ENCODE results near the gene CA10.

CA10 gene

DNA sequence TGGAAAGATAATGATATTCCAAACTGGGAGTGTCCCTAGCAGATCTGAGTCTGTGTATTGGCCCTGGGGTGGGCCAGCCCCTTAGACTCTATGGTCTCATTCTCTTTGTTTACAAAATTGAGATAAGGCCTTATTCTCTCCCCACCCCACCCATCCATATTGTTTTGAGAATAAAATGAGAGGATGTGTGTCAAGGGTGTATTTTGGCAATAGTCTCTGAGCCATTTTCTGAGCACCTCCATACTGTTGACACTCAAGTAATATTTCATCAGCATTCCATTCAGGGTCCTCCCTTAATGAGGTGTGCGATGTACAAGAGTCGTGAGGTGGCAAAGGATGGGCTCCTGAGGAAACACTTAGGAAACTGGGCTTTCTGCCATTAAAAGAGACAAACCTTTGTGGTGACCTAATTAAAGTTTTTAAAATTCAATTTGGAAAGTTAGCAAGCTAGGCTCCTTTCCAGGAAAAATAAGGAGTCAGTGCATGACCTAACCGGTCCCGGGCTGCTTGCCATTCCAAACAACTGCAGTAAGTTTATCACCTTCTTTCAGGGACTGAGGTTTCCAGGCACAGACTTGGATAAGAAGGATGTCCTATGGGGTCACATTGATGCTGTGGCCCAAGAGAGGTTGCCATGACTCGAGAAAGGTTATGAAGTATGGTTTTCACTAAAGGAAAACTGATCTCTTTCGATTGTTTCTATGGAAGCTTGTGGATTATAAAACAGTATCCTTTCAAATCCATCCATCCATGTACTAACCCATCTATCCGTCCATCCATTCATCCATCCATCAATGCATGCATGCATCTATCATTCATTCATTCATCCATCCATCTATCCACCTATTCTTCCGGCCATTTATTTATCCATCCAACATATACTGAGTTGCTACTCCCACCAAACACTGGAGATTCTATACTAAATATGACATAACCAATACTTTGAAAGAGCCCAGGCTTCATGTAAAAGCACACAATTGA is 454.9 kb downstream of the CA10 start (continued):
- TF ChIP-seq, protein P1, sequence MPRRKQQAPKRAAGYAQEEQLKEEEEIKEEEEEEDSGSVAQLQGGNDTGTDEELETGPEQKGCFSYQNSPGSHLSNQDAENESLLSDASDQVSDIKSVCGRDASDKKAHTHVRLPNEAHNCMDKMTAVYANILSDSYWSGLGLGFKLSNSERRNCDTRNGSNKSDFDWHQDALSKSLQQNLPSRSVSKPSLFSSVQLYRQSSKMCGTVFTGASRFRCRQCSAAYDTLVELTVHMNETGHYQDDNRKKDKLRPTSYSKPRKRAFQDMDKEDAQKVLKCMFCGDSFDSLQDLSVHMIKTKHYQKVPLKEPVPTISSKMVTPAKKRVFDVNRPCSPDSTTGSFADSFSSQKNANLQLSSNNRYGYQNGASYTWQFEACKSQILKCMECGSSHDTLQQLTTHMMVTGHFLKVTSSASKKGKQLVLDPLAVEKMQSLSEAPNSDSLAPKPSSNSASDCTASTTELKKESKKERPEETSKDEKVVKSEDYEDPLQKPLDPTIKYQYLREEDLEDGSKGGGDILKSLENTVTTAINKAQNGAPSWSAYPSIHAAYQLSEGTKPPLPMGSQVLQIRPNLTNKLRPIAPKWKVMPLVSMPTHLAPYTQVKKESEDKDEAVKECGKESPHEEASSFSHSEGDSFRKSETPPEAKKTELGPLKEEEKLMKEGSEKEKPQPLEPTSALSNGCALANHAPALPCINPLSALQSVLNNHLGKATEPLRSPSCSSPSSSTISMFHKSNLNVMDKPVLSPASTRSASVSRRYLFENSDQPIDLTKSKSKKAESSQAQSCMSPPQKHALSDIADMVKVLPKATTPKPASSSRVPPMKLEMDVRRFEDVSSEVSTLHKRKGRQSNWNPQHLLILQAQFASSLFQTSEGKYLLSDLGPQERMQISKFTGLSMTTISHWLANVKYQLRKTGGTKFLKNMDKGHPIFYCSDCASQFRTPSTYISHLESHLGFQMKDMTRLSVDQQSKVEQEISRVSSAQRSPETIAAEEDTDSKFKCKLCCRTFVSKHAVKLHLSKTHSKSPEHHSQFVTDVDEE (CRISPR knock-in tag; IDR thresholded peaks at IDR 0.05), result peak; percentile 45; the same call in 1 of the 2 replicates
- TF ChIP-seq ZNF70 (CRISPR knock-in tag; IDR thresholded peaks at IDR 0.05), result no peak
- peak; percentile 87 for TF ChIP-seq GLIS3 (CRISPR knock-in tag; IDR thresholded peaks at IDR 0.05)
- TF ChIP-seq OSR1 (CRISPR knock-in tag; IDR thresholded peaks at IDR 0.05), result no peak
- TF ChIP-seq ZFP3 (CRISPR knock-in tag; IDR thresholded peaks at IDR 0.05), result peak; percentile 72; the same call in 1 of the 2 replicates

GRCh38 chr17:51702963-51703360 is 455.6 kb downstream of the CA10 start:
- TF ChIP-seq TOX (CRISPR knock-in tag; IDR thresholded peaks at IDR 0.05; ENCODE audit: borderline replicate concordance), result no peak
- no peak for TF ChIP-seq ZFP3 (CRISPR knock-in tag; IDR thresholded peaks at IDR 0.05)
- TF ChIP-seq, protein P2, sequence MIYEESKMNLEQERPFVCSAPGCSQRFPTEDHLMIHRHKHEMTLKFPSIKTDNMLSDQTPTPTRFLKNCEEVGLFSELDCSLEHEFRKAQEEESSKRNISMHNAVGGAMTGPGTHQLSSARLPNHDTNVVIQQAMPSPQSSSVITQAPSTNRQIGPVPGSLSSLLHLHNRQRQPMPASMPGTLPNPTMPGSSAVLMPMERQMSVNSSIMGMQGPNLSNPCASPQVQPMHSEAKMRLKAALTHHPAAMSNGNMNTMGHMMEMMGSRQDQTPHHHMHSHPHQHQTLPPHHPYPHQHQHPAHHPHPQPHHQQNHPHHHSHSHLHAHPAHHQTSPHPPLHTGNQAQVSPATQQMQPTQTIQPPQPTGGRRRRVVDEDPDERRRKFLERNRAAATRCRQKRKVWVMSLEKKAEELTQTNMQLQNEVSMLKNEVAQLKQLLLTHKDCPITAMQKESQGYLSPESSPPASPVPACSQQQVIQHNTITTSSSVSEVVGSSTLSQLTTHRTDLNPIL (CRISPR knock-in tag; IDR thresholded peaks at IDR 0.05; ENCODE audit: low read depth), result no peak
- TF ChIP-seq, protein P1 (CRISPR knock-in tag; IDR thresholded peaks at IDR 0.05), result no peak
- no peak for TF ChIP-seq POU6F1 (CRISPR knock-in tag; IDR thresholded peaks at IDR 0.05; ENCODE audit: borderline replicate concordance, low read depth)
- TF ChIP-seq CSDC2 (CRISPR knock-in tag; IDR thresholded peaks at IDR 0.05), result no peak
- TF ChIP-seq ESRRG (CRISPR knock-in tag; IDR thresholded peaks at IDR 0.05), result no peak
- no peak for TF ChIP-seq ZNF70 (CRISPR knock-in tag; IDR thresholded peaks at IDR 0.05)
- no peak for TF ChIP-seq PATZ1 (CRISPR knock-in tag; IDR thresholded peaks at IDR 0.05; ENCODE audit: borderline replicate concordance)
- TF ChIP-seq BACH2 (CRISPR knock-in tag; IDR thresholded peaks at IDR 0.05; ENCODE audit: borderline replicate concordance), result no peak
- no peak for TF ChIP-seq ZNF565 (CRISPR knock-in tag; conservative IDR thresholded peaks at IDR 0.05; ENCODE audit: low read depth)
- no peak for TF ChIP-seq GLIS3 (CRISPR knock-in tag; IDR thresholded peaks at IDR 0.05)
- TF ChIP-seq ARNTL (CRISPR knock-in tag; IDR thresholded peaks at IDR 0.05; ENCODE audit: borderline replicate concordance, low read depth), result no peak
- TF ChIP-seq, protein P3, sequence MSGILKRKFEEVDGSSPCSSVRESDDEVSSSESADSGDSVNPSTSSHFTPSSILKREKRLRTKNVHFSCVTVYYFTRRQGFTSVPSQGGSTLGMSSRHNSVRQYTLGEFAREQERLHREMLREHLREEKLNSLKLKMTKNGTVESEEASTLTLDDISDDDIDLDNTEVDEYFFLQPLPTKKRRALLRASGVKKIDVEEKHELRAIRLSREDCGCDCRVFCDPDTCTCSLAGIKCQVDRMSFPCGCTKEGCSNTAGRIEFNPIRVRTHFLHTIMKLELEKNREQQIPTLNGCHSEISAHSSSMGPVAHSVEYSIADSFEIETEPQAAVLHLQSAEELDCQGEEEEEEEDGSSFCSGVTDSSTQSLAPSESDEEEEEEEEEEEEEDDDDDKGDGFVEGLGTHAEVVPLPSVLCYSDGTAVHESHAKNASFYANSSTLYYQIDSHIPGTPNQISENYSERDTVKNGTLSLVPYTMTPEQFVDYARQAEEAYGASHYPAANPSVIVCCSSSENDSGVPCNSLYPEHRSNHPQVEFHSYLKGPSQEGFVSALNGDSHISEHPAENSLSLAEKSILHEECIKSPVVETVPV (CRISPR knock-in tag; IDR thresholded peaks at IDR 0.05), result no peak
- TF ChIP-seq ZFP30 (CRISPR knock-in tag; IDR thresholded peaks at IDR 0.05), result no peak
- TF ChIP-seq OSR1 (CRISPR knock-in tag; IDR thresholded peaks at IDR 0.05), result no peak
- TF ChIP-seq ISL1 (CRISPR knock-in tag; IDR thresholded peaks at IDR 0.05), result no peak
- ATAC-seq, result no peak
